ENCODE data around the gene DLG4. TPM values are rescaled to one million over a fixed set of nuclear protein-coding genes. Genes with fewer than 3 reads are reported as not detected.

The DLG4 gene
- total RNA-seq, 1 experiment from 2014 or later = 38.3 TPM

DNA sequence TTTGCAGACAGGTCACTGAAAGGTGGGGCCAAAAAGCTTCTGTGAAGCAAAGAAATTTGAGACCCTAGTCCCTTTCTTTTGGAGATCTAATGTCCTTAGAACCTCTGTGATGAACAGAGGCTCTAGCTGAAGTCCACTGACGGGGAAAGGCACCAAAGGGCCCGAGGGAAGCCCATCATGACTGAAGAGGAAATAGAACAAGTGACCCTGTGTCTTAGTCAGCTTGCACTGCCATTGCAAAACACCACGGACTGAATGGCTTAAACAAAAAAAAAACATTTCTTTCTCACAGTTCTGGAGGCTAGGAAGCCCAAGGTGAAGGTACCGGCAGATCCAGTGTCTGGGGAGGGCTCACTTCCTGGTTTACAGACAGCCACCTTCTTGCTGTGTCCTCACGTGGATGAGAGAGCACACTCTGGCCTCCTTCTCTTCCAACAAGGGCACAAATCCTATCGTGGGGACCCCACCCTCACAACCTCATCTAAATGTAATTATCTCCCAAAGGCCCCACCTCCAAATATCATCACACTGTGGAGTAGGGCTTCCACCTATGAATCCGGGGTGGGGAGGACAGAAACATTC, 80.7 kb downstream of the DLG4 start:
- H2AFZ ChIP-seq (ENCODE audit: low read length) = no peak overlapping the region
- no peak overlapping the region for H4K8ac ChIP-seq (replicated peaks; ENCODE audit: insufficient read length, low read depth, low read length)
- H3K9ac ChIP-seq (ENCODE audit: extremely low read depth, insufficient read length, low read length) = no peak overlapping the region
- H2BK12ac ChIP-seq (ENCODE audit: insufficient read length, low read depth, low read length) = no peak overlapping the region
- Mint-ChIP-seq H3K4me1 (peaks cover 31 to 39% of the 10 kb centered on the region in 2 experiments), H3K9me3 (no peaks in the 10 kb centered on the region), H3K4me3 (no peak overlapping the region), H3K27ac (no peak overlapping the region), H3K36me3 (ENCODE audit: insufficient read depth in 1 of 3, low read depth in 3 of 3) (no peaks in the 10 kb centered on the region), H3K27me3 (ENCODE audit: low read depth) (peaks cover 48% of the 10 kb centered on the region)
- H2BK20ac ChIP-seq (ENCODE audit: low read depth, low read length, poor library complexity, severe bottlenecking) = no peak overlapping the region
- H2BK120ac ChIP-seq (ENCODE audit: low read depth, low read length, poor library complexity, severe bottlenecking) = no peak overlapping the region
- H3K23me2 ChIP-seq (ENCODE audit: insufficient read length, low read depth, low read length, poor library complexity, severe bottlenecking) = no peaks in the 10 kb centered on the region
- no peak overlapping the region for H3K4ac ChIP-seq (ENCODE audit: low read depth, low read length)
- no peaks in the 10 kb centered on the region for H3K27me3 ChIP-seq (ENCODE audit: insufficient read depth, low read length)
- no peak overlapping the region for H2AK5ac ChIP-seq (ENCODE audit: insufficient read length, low read length)
- H3K4me1 ChIP-seq (ENCODE audit: insufficient read depth, low read length) = peaks cover 2% of the 10 kb centered on the region; the same call in 1 of the 2 replicates
- H3K79me1 ChIP-seq (ENCODE audit: insufficient read depth, low read depth, low read length, poor library complexity, severe bottlenecking) = no peaks in the 10 kb centered on the region
- no peak overlapping the region for H3K23ac ChIP-seq (ENCODE audit: insufficient read length, low read depth, low read length)
- H3K27ac ChIP-seq (ENCODE audit: insufficient read length, low read depth, low read length) = no peak overlapping the region
- H3T11ph ChIP-seq (ENCODE audit: low read length) = no peak overlapping the region
- TF ChIP-seq, protein P1, sequence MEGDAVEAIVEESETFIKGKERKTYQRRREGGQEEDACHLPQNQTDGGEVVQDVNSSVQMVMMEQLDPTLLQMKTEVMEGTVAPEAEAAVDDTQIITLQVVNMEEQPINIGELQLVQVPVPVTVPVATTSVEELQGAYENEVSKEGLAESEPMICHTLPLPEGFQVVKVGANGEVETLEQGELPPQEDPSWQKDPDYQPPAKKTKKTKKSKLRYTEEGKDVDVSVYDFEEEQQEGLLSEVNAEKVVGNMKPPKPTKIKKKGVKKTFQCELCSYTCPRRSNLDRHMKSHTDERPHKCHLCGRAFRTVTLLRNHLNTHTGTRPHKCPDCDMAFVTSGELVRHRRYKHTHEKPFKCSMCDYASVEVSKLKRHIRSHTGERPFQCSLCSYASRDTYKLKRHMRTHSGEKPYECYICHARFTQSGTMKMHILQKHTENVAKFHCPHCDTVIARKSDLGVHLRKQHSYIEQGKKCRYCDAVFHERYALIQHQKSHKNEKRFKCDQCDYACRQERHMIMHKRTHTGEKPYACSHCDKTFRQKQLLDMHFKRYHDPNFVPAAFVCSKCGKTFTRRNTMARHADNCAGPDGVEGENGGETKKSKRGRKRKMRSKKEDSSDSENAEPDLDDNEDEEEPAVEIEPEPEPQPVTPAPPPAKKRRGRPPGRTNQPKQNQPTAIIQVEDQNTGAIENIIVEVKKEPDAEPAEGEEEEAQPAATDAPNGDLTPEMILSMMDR (conservative IDR thresholded peaks at IDR 0.05) = no peak
- no peaks in the 10 kb centered on the region for H3K9me3 ChIP-seq (ENCODE audit: control insufficient read depth, low read depth, low read length)
- H3K4me2 ChIP-seq (ENCODE audit: insufficient read depth, insufficient read length, low read length) = no peak overlapping the region
- no peak overlapping the region for H2BK5ac ChIP-seq (ENCODE audit: insufficient read length, low read length)
- no peak for DNase-seq
- no peaks in the 10 kb centered on the region for H4K20me1 ChIP-seq (ENCODE audit: control insufficient read depth, insufficient read depth, insufficient read length)
- no peak overlapping the region for H4K91ac ChIP-seq (ENCODE audit: insufficient read length, low read depth, low read length)
- no peak overlapping the region for H3K56ac ChIP-seq (ENCODE audit: insufficient read length, low read depth, low read length)
- no peak overlapping the region for H2BK15ac ChIP-seq (ENCODE audit: low read depth, low read length)
- WGBS (ENCODE audit: extremely low coverage, insufficient read length, low lambda C conversion rate) = no CpG with 5 or more reads among the region's 7 CpGs
- H4K5ac ChIP-seq (ENCODE audit: insufficient read length, low read depth, low read length) = no peak overlapping the region
- no peak overlapping the region for H3K14ac ChIP-seq (ENCODE audit: insufficient read depth, low read length)
- no peaks in the 10 kb centered on the region for H3K79me2 ChIP-seq (ENCODE audit: insufficient read depth, low read length)
- no peak overlapping the region for H3K18ac ChIP-seq (ENCODE audit: insufficient read length, low read depth, low read length)

Measured in H9 (cell line).